Measurements from ENCODE around the gene ZNF33B.
"Not testable (repeated sequence)": the region's sequence is repeated elsewhere in the genome, so short reads cannot be mapped to it uniquely, and the experiment has no call there.

Gene ZNF33B

DNA sequence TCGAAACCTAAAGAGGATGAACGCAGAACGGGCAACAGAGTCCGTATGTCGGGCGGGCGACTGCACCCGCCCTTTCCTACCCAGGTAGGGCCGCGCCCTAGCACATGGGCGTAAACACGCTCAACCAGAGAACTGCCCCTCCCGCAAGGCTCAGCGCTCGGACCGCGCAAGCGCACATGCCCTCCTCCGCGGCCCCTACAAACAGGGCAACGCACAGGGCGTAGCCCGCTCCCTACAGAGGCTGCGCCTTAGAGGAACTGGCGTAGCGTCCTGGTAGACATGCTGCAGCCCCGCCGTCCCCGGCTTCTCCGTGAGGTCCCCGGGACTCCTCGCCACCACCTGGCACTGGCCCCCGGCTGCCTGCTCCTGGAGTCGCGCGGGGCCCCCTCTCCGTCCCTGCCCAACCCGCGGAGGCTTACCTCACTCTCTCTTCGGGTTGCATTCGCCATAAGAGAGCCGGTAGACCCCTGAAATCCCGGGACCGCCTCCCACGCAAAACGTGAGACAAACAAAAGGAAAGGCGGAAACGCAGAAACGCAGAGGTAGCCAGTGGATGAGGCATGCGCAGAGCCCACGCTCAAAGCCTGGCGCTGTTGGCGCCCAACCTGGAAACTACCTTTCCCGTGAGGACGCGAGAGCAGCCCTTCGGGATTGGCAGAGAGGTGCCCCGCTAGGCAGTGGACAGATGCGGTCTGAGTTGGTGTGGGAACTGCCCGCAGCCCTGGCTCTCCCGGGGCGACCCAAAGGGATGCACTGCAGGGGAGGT lies at the start of gene ZNF33B:
Gene ZNF33B, minus strand, starts transcription at position 516 of the 766 bp plus-strand sequence. CDS start 1,642 bp downstream, outside the sequence.
- DNase-seq (ENCODE audit: low read depth in 2 of 2) = peak; percentile 81 to 82

DNA sequence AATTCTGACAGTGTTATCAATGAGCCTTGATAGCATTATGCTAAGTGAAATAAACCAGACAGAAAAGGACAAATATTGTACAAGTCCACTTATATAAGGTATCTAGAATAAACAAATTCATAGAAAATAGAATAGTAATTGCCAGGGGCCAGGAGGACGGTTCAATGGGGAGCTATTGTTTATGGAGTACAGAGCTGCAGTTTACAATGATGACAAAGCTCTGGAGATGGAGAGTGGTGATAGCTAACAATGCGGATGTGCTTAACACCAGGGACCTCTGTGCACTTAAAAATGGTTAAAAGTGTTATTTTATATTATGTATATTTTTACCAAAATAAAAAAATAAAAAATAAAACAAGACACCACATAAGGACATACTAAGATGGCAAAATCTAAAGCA lies 46.1 kb upstream of the ZNF33B start:
- DNase-seq (ENCODE audit: low read depth in 2 of 2) = no peak

DNA sequence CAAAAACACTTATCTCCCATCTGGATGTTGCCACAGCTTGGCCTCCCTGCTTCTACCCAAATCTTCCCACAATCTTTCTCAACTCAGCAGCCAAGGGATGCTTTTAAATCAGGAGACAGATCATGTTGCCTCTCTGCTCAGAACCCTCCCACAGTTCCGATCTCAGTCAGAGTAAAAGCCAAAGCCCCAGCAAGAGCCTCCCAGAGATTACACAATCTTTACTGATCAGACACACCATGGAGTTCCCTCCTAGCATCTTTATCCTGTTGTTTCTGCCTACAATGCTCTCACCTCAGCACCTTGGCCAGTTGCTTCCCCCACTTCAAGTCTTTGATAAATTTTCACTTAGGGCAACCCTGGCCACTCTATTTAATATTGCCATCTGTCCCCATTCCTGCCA lies 41.9 kb upstream of the ZNF33B start:
- DNase-seq (ENCODE audit: low read depth in 2 of 2) = no peak

DNA sequence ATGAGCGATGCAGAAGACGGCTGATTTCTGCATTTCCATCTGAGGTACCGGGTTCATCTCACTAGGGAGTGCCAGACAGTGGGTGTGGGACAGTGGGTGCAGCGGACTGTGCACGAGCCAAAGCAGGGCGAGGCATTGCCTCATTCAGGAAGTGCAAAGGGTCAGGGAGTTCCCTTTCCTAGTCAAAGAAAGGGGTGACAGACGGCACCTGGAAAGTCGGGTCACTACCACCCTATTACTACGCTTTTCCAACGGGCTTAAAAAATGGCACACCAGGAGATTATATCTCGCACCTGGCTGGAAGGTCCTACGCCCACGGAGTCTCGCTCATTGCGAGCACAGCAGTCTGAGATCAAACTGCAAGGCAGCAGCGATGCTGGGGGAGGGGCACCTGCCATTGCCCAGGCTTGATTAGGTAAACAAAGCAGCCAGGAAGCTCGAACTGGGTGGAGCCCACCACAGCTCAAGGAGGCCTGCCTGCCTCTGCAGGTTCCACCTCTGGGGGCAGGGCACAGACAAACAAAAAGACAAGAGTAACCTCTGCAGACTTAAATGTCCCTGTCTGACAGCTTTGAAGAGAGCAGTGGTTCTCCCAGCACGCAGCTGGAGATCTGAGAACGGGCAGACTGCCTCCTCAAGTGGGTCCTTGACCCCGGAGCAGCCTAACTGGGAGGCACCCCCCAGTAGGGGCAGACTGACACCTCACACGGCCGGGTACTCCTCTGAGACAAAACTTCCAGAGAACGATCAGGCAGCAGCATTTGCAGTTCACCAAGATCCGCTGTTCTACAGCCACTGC lies 27.0 kb upstream of the ZNF33B start:
- not testable (repeated sequence) for DNase-seq (ENCODE audit: low read depth in 2 of 2)

DNA sequence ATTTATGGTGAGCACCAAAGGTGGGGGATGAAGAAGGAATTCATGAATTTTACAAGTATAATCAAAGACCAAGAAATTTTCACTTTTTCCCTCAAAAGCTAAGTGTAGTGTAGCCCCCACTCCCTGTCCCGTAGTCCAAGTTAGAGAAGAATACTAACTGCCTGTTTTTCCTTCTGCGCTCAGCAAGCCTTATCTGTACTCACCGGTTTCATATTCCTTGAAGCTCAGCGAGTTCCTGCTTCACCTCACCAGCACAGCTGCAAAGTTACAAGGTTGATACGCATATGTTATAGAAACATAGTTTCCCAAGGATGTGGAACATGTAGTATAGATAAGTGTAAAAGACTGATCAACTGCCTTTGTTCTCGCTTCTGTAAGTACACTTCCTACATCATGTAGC lies 16.0 kb upstream of the ZNF33B start:
- no peak for DNase-seq (ENCODE audit: low read depth in 2 of 2)

DNA sequence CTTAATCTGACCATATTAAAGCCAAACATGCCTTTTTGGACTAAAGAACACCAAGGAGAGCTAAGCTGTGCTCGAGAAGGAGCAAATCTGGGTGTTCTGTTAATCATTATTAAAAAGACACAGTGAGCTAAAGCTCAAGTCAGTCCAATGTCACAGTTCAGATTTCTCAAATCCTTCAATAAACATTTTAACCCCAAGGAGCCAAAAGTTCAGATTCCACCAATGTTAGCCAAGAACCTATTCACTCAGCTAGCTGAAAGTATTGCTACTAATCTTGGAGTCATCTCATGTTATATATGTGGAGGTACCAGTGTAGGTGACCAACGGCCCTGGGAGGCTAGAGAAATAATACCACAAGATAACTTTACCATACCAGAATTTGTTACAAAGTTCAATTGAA lies 14.5 kb upstream of the ZNF33B start:
- no peak for DNase-seq (ENCODE audit: low read depth in 2 of 2)

DNA sequence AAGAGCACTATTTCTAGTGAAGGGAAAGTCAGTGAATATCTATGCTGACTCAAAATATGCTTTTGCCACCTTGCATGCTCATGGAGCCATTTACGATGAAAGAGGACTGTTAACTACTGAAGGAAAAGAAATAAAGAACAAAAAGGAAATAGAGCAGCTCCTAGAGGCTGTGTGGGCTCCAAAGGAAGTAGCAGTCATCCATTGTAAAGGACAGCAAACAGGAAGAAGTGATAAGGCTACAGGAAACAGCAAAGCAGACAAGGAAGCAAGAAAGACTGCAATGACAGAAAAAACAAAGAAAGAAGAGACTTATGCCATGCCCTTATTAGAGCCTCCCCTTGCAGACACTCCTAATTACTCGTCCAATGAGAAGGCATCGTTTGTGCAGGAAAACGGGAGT lies 12.0 kb upstream of the ZNF33B start:
- no peak for DNase-seq (ENCODE audit: low read depth in 2 of 2)

DNA sequence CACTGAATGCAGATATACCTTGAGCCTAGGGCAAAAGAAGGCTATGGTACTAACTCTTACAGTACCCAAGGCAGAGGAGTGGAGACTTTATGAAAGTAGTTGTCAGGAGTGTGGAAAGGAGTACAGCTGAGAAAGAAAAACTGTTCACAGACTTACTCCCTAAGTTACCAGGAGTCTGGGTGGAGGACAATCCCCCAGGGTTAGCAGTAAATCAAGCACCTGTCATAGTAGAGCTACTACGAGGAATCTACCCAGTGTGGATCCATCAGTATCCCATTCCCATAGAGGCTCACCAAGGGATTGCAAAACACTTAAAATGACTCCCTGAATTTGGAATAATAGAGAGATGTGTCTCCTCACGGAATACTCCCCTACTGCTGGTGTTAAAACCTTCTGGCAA lies 10.1 kb upstream of the ZNF33B start:
- no peak for DNase-seq (ENCODE audit: low read depth in 2 of 2)

DNA sequence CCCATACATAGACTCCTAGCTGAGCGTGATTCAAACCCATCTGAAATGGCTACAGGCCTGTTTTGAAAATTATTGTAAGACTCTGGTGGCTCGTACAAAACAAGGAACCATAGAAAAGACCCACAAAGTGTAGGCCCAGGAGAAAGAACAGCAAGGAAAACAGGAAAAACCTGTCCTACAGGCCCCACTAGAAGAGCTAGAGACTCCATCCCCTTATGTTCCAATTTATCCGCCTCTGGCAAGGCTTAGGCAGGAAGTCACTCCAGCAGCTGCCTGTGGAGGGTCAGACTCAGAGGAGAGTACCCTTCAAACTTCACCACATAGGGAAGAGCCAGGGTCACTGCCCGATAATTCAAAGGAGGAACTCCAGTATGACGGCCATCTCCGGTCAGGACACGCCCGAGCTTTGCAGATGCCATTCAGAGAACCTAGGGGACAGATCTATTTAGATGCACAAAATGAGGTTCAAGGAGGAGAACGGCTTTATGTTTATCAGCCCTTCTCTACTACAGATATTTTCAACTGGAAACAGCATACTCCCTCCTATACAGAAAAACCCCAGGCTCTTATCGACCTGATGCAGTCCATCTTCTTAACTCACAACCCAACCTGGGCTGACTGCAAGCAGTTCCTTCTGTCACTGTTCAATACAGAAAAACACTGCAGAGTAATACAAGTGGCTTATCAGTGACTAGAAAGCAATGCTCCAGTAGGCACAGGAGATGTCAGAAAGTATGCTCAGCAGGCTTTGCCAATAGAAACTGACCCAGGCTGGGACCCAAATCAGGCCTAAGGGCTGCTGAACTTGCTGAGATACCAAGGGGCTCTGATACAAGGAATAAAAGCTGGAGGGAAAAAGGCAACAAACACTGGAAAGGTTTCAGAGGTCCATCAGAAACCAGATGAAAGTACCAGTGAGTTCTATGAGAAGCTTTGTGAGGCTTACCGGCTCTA lies 8.6 kb upstream of the ZNF33B start:
- DNase-seq (ENCODE audit: low read depth in 2 of 2) = no peak

DNA sequence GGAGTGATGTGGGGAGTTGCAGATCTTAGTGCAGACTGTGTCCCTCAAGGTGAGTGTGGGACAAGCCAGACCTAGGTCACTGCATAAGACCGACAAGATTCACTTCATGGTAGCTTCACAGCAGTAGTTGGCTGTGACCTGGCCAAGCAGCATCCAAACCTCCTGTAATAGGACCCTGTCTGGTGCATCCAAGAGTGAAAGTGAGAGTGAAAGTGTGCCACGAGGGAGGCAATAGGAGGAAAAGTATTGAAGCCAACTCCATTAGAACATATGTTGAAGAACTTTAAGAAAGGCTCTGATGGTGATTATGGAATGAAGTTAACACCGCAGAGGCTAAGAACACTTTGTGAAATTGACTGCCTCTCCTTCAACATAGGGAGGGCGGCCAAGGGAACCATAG lies 7.8 kb upstream of the ZNF33B start:
- no peak for DNase-seq (ENCODE audit: low read depth in 2 of 2)

DNA sequence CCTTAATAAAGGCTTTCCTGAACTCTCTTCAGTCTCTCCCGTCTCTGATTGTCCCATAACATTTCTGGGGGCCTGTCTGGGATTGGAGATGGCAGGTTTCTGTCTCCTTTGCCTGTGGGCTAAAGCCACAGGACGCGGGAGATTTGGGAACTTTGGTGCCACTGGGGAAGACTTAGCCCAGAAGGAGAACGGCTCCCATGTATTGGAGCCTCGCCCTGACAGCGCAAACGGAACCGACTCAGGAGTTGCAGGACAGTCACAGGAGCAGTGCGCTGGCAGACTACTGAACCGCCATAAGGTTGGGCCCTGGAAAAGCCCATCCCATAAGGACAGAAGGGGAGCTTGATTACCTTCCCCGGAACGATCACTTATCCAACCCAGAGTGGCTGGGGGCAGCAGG lies 7.1 kb upstream of the ZNF33B start:
- DNase-seq (ENCODE audit: low read depth in 2 of 2) = no peak

DNA sequence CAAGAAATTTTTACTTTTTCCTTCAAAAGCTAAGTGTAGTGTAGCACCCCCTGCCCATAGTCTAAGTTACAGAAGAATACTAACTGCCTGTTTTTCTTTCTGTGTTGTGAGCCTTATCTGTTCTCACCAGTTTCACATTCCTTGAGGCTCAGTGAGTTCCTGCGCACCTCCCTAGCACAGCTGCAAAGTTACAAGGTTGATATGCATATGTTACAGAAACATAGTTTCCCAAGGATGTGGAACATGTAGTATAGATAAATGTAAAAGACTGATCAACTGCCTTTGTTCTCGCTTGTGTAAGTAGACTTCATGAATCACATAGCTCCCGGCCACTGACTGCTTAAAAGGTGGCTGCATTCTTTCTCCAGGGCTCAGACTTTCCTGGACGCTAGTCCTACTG lies 6.7 kb upstream of the ZNF33B start:
- DNase-seq (ENCODE audit: low read depth in 2 of 2) = no peak

DNA sequence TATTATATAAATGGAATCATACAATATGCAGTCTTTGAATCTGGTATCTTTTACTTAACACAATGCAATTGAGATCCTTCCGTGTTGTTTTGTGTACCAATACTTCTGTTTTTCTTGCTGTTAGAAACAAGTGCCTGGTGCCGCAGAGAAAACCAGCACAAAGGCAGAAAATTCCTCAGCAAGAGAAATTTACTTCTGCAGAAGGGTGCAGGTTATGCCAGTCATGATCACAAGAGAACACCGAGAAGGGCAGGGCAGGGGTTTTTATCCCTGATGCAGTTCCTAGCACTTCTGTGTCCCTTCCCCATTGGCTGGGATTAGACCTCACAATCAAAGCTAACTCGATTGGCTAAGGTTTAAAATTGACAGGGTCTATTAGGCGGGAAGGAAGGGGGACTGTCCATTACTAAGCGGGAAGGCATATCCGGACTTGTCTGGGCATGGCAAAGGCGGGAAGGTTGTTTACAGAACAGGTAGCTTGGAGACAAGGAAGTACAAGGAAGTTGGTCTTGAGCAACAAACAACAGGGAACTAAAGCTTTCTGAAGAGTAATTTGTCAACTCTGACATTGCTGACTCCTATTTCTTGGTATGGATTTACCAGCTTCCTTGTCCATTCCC lies 2.4 kb upstream of the ZNF33B start:
- no peak for DNase-seq (ENCODE audit: low read depth in 2 of 2)

DNA sequence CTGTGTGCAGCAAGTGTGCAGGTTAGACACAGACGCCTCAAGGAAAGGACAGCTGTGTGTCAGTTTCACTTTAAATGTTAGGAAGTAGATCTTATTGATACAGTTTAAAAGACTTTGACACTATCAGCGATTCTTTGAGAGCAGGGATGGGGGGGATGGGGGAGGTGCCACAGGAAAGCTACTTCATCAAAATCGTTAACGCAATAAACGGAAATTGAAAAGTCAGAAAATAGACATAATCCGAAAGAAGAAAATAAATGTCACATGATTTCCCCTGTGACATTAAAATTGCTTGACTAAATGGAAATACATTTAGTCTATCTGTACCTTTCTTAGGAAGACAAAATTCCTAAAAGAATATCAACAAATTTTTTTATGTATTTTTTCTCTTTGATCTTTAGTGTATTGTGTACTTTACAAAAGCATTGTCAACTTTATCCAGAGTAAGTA lies 476 bp upstream of the ZNF33B start:
- DNase-seq (ENCODE audit: low read depth in 2 of 2) = no peak

DNA sequence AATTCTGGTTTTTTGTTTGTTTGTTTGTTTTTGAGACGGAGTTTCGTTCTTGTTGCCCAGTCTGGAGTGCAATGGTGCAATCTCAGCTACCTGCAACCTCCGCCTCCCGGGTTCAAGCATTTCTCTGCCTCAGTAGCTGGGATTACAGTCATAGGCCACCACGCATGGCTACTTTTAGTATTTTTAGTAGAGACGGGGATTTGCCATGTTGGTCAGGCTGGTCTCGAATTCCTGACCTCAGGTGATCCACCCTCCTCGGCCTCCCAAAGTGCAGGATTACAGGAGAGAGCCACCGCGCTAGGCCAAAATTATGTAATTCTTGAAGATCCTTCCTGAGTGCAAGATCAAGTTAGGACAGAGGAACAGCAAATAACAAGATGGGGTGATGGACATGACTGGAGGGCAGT lies 719 bp downstream of the ZNF33B start:
- no peak for DNase-seq (ENCODE audit: low read depth in 2 of 2)

DNA sequence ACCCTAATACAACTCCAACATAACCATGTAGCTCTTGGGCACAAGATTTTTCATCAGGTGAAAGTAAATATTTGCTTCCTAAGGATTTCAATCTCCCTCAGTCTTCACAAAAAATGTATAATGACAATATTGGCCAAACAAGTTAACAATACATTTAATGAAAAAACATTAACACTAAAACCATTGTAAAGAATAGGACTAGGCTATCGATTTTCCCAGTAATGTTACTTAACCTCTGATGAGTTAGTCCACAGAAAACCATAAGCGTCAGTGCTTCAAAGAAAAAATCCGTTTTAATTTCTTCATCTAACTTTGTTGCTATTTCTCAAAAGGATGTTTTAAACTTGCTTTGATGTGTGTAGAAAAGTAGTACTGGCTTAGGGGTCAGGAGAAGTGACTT lies 1.2 kb downstream of the ZNF33B start:
- no peak for DNase-seq (ENCODE audit: low read depth in 2 of 2)

DNA sequence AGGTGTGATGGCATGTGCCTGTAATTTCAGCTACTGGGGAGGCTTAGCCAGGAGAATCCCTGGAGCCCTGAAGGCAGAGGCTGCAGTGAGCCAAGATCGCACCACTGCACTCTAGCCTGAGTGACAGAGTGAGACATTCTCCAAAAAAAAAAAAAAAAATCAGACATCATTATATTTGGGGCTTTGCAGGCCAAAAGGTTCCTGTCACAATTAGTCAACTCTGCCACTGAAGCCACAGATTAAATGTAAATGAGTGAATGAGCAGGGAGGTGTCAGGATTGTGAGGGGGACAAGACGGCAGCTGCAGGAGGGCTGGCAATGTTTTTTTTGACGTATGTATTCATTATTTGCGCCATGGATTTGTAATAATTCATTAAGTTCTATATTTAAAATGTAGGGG lies 3.3 kb downstream of the ZNF33B start:
- no peak for DNase-seq (ENCODE audit: low read depth in 2 of 2)

DNA sequence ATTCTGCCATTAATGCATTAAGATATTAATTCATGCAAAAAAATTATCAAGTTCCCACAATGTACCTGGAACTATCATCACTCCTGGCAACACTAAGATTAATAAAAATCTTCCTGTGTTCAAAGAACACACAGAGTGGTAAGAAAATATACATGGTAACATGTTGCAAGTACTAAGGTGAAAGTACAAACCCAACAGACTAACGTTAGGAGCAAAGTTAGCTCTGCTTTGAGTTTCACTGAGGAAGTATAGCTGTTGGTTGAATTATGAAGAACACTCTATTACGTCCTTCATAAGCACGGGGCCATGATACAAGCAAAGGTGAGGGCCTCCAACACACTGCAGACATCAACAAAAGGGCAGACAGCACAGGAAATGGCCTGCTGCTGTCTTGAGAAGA lies 5.8 kb downstream of the ZNF33B start:
- no peak for DNase-seq (ENCODE audit: low read depth in 2 of 2)

DNA sequence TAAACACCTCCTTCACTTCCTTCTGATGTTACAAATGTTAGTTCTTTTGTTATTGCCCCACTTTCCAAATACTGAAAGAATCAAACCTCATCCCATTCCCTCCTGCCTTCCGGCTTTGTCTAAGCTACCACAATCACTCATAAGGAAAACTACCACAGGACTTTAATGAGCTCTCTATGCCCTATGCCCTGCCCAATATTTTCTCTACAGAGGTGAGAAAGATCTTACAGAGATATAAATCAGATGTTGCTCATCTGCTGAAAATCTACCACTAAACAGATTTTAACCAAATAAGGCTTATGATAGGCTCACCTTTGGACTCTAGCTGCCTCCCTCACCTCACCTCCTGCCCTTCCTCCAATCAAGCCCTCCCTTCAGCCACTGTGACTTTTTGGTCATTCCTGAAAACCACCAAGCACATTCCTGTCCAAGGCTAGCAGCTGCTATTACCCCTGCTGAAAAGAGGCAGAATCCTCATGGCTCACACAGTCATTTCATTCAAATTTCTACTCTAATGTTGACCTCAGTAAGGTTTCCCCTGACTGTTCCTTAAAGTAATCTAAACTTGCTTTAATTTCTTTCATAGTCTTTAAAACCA lies 7.7 kb downstream of the ZNF33B start:
- DNase-seq (ENCODE audit: low read depth in 2 of 2) = no peak

DNA sequence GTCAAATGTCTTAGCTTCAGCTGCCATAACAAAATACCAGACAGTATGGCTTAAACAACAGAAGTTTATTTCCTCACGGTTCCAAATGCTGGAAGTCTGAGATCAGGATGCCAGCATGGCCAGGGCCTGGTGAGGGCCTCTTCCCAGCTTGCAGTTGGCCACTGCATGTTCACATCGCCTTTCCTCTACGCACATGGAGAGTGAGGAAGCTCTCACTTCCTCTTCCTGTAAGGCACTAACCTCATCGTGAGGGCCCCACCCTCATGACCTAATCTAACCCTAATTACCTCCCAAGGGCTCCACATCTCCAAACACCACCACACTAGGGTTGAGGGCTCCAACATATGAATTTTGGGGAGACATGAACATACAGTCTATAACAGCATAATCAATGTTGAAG lies 14.4 kb downstream of the ZNF33B start:
- no peak for DNase-seq (ENCODE audit: low read depth in 2 of 2)

DNA sequence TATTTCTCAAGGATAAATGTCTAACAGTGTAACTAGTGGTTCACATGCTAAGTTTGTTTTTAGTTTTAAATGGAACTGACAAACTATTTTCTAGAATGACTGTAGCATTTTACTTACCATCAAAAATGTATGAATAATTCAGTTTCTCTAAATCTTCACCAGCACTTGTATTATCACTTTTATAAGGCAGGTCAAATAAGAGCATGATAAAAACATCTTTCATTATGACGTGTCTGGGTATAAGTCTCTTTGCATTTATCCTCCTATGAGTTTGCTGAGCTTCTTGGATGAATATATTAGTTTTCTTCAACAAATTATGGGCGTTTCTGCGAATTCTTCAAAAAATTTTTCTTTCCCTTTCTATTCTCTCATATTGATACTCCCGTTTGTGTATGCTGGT lies 19.9 kb downstream of the ZNF33B start:
- DNase-seq (ENCODE audit: low read depth in 2 of 2) = no peak
